A549 (cell line): ENCODE data around the gene RCN2. TPM values are rescaled to one million over a fixed set of nuclear protein-coding genes. Genes with fewer than 3 reads are reported as not detected.

ENCODE experiments used
- ATAC-seq, 2 experiments: fragments of 200-7000 bp in 1 of 2; fragments of >200 bp in 1 of 2; cut with Nextera tagmentation in 1 of 2; cut with Tn5 transposase in 1 of 2; 3 replicates each; pipeline versions ENCODE4 v1.8.0 to v1.9.1; 2018 to 2020; ENCODE audit warnings: mild to moderate bottlenecking in 1 of 2, moderate library complexity in 1 of 2
- CTCF ChIA-PET: fragments of 300-600 bp; sonication (Branson Sonifier 250); formaldehyde crosslinking; extraction: SDS; loops from one replicate; lab custom pipeline; 2021; ENCODE audit warnings: antibody characterized with exemption, inconsistent platforms; lab: Yijun Ruan, JAX
- POLR2A ChIA-PET: fragments of 350-600 bp; formaldehyde crosslinking; extraction: SDS; loops from one replicate; lab custom pipeline; 2021; ENCODE audit warnings: antibody characterized with exemption, inconsistent platforms; lab: Yijun Ruan, JAX
- DNase-seq, 2 experiments: peaks; one replicate each; pipeline versions ENCODE4 v3.0.0 to v3.0.0-alpha.2; 2011 to 2016; ENCODE audit warnings: low read depth in 1 of 2, low spot score in 1 of 2
- FAIRE-seq: peaks from 2 replicates; lab custom pipeline; 2011; peaks lifted over from hg19 to GRCh38; lab: Jason Lieb, UNC
- H3K27ac ChIP-seq, 2 experiments: fragments of >200 bp; sonication (Bioruptor Twin); formaldehyde crosslinking; 3 replicates each; pipeline ENCODE4 v1.5.1; 2016 to 2017
- H3K4me1 ChIP-seq: fragments of >200 bp; sonication (Bioruptor Twin); formaldehyde crosslinking; 3 replicates; pipeline ENCODE4 v1.6.1; 2016
- H3K4me2 ChIP-seq: fragments of >200 bp; sonication (Bioruptor Twin); formaldehyde crosslinking; 3 replicates; pipeline ENCODE4 v1.6.1; 2016
- H3K4me3 ChIP-seq: fragments of >200 bp; sonication (Bioruptor Twin); formaldehyde crosslinking; 3 replicates; pipeline ENCODE4 v1.5.1; 2016
- H3K9me3 ChIP-seq: fragments of >200 bp; sonication (Bioruptor Twin); formaldehyde crosslinking; 3 replicates; pipeline ENCODE4 v1.6.1; 2016
- ATOH8 ChIP-seq: fragments of 250-450 bp; sonication (Bioruptor Pico); IDR thresholded peaks from 2 replicates; pipeline ENCODE4 v1.5.0; 2020; ENCODE audit warnings: low read depth, mild to moderate bottlenecking, moderate library complexity
- CBX2 ChIP-seq: fragments of 200-600 bp; sonication (generic); IDR thresholded peaks from 2 replicates; pipeline ENCODE4 v1.6.1; 2016; ENCODE audit warnings: low read depth, mild to moderate bottlenecking, borderline replicate concordance
- CBX8 ChIP-seq: fragments of 200-600 bp; sonication (generic); IDR thresholded peaks from 2 replicates; pipeline ENCODE4 v1.6.1; 2016
- CHD4 ChIP-seq: fragments of 200-600 bp; sonication (generic); IDR thresholded peaks from 2 replicates; pipeline ENCODE4 v1.6.1; 2016; ENCODE audit warnings: antibody characterized with exemption, mild to moderate bottlenecking, borderline replicate concordance
- CTCF ChIP-seq: fragments of >200 bp; sonication (Bioruptor Twin); formaldehyde crosslinking; IDR thresholded peaks from 3 replicates; pipeline ENCODE4 v1.5.1; 2016
- ELK1 ChIP-seq: fragments of 150-350 bp; IDR thresholded peaks from 2 replicates; pipeline ENCODE4 v1.6.1; 2014; ENCODE audit warnings: low read depth, mild to moderate bottlenecking, low read length
- FOSB ChIP-seq: fragments of 250-450 bp; sonication (Bioruptor Pico); IDR thresholded peaks from 2 replicates; pipeline ENCODE4 v1.5.0; 2020; ENCODE audit warnings: mild to moderate bottlenecking, moderate library complexity
- FOSL2 ChIP-seq, 2 experiments: fragments of 450-650 bp in 1 of 2; fragments of >200 bp in 1 of 2; sonication (Bioruptor Twin) in 1 of 2; formaldehyde crosslinking; IDR thresholded peaks; 2 replicates each; pipeline versions ENCODE4 v1.5.0 to v1.6.1; 2016 to 2020; ENCODE audit warnings: mild to moderate bottlenecking in 1 of 2, moderate library complexity in 1 of 2
- HDAC2 ChIP-seq: fragments of 200-600 bp; sonication (generic); IDR thresholded peaks from 2 replicates; pipeline ENCODE4 v1.6.1; 2016
- HMGXB4 ChIP-seq: fragments of 250-450 bp; sonication (Bioruptor Pico); IDR thresholded peaks from 2 replicates; pipeline ENCODE4 v1.5.0; 2021; ENCODE audit warnings: mild to moderate bottlenecking, moderate library complexity, borderline replicate concordance
- HOXB13 ChIP-seq: fragments of 250-450 bp; sonication (Bioruptor Pico); IDR thresholded peaks from 2 replicates; pipeline ENCODE4 v1.5.0; 2020; ENCODE audit warnings: low read depth, mild to moderate bottlenecking, moderate library complexity
- HOXB5 ChIP-seq: fragments of 250-450 bp; sonication (Bioruptor Pico); IDR thresholded peaks from 2 replicates; pipeline ENCODE4 v1.5.0; 2020; ENCODE audit warnings: mild to moderate bottlenecking, moderate library complexity
- JUN ChIP-seq, 2 experiments: fragments of >200 bp; sonication (Bioruptor Twin); formaldehyde crosslinking; IDR thresholded peaks; 2 replicates in 1 of 2; 3 replicates in 1 of 2; pipeline ENCODE4 v1.6.1; 2016 to 2017
- JUNB ChIP-seq: fragments of >200 bp; sonication (Bioruptor Twin); formaldehyde crosslinking; IDR thresholded peaks from 2 replicates; pipeline ENCODE4 v1.6.1; 2016
- KDM1A ChIP-seq: fragments of 200-600 bp; sonication (generic); IDR thresholded peaks from 2 replicates; pipeline ENCODE4 v1.6.1; 2016; ENCODE audit warnings: low read depth, mild to moderate bottlenecking
- MAFK ChIP-seq: fragments of 450-650 bp; IDR thresholded peaks from 2 replicates; pipeline ENCODE4 v1.6.1; 2014; ENCODE audit not compliant: partially characterized antibody
- MYC ChIP-seq: IDR thresholded peaks from 2 replicates; pipeline ENCODE4 v1.6.1; 2012; ENCODE audit warnings: mild to moderate bottlenecking, inconsistent platforms, low read length, improper control_type of control experiment, borderline replicate concordance
- NFE2L2 ChIP-seq: fragments of 150-350 bp; conservative IDR thresholded peaks from 2 replicates; pipeline ENCODE4 v1.6.1; 2014; ENCODE audit warnings: low read length
- POLR2AphosphoS2 ChIP-seq: conservative IDR thresholded peaks from 2 replicates; pipeline ENCODE4 v1.6.1; 2012; ENCODE audit warnings: low read length, improper control_type of control experiment, inconsistent platforms
- RAD21 ChIP-seq, 2 experiments: fragments of >200 bp in 1 of 2; sonication (Bioruptor Twin) in 1 of 2; formaldehyde crosslinking in 1 of 2; IDR thresholded peaks in 1 of 2; conservative IDR thresholded peaks in 1 of 2; 2 replicates in 1 of 2; 3 replicates in 1 of 2; pipeline ENCODE4 v1.6.1; 2012 to 2018; ENCODE audit warnings: inconsistent platforms in 1 of 2
- REST ChIP-seq: fragments of 200-600 bp; sonication (generic); IDR thresholded peaks from 2 replicates; pipeline ENCODE4 v1.6.1; 2016; ENCODE audit warnings: antibody characterized with exemption, mild to moderate bottlenecking, moderate library complexity
- SREBF2 ChIP-seq: fragments of 450-650 bp; IDR thresholded peaks from 2 replicates; pipeline ENCODE4 v1.6.1; 2014; ENCODE audit warnings: mild to moderate bottlenecking, moderate library complexity
- TFCP2L1 ChIP-seq: fragments of 250-450 bp; sonication (Bioruptor Pico); IDR thresholded peaks from 2 replicates; pipeline ENCODE4 v1.5.0; 2021; ENCODE audit warnings: mild to moderate bottlenecking
- ZC3H11A ChIP-seq: fragments of 450-650 bp; IDR thresholded peaks from 2 replicates; pipeline ENCODE4 v1.6.1; 2014; ENCODE audit warnings: antibody characterized with exemption, mild to moderate bottlenecking
- ZFP36 ChIP-seq: fragments of 450-650 bp; IDR thresholded peaks from 2 replicates; pipeline ENCODE4 v1.6.1; 2014; ENCODE audit warnings: borderline replicate concordance; ENCODE audit not compliant: partially characterized antibody
- ZNF302 ChIP-seq: fragments of 250-450 bp; sonication (Bioruptor Pico); IDR thresholded peaks from 2 replicates; pipeline ENCODE4 v1.9.0; 2021; ENCODE audit warnings: inconsistent platforms, mild to moderate bottlenecking, moderate library complexity
- ZSCAN20 ChIP-seq: fragments of 250-450 bp; sonication (Bioruptor Pico); IDR thresholded peaks from 2 replicates; pipeline ENCODE4 v1.8.0; 2022; ENCODE audit warnings: mild to moderate bottlenecking, moderate library complexity
- WGBS: methylation state at CpG from one replicate; pipeline ENCODE4 v1.1.6; 2017; ENCODE audit errors: missing lambda C conversion rate; 5-methylcytosine and 5-hydroxymethylcytosine counted together
- polyA plus RNA-seq, 4 experiments: library from polyadenylated mRNA; depleted of rRNA in 3 of 4; stranded (reverse); fragments of >200 nt; fragmentation: RNase III in 1 of 4; extraction: RNeasy Plus Mini Kit Qiagen cat#74134 plus additional on column Dnase treatment in 1 of 4; gene quantifications; 2 replicates in 3 of 4; 3 replicates in 1 of 4; pipeline ENCODE4 v1.2.3, GENCODE V29; 2011 to 2017

RCN2 gene
- polyA plus RNA-seq, 2 of the 4 experiments (the other 2 are of a cell fraction), result 81.3 to 152 TPM

GRCh38 chr15:76901965-76902364 lies 29.6 kb upstream of the RCN2 start:
- CTCF ChIA-PET, result interaction anchor here (0.6 to 1.4 kb wide), 2 partner anchors 642 to 664 kb away, joined by 3 read pairs; no protein-coding TSS in a partner anchor
- FAIRE-seq, result no peak
- WGBS, result 83% methylated on average over 2 of the region's 2 CpGs

GRCh38 chr15:76903251-76903681 lies 28.3 kb upstream of the RCN2 start:
- ChIA-PET CTCF (interaction anchor here (0.9 to 1.4 kb wide), 3 partner anchors 10 to 28 kb away, joined by 3 read pairs; partner anchors contain the start of gene RCN2), POLR2A (no interaction called here)
- peak; percentile 55 to 60; a peak in 5 of 6 replicates for ATAC-seq
- peaks cover 14% of the 10 kb centered on the region; the same call in 2 of the 3 replicates for H3K4me1 ChIP-seq
- H3K4me3 ChIP-seq, result no peak overlapping the region
- peak overlapping the region; percentile 86; the same call in 2 of the 3 replicates for H3K4me2 ChIP-seq
- H3K27ac ChIP-seq, result no peak overlapping the region
- no peak for FAIRE-seq
- H3K9me3 ChIP-seq, result no peaks in the 10 kb centered on the region
- DNase-seq, result peak in 1 of 2 experiments; percentile 66
- TF ChIP-seq JUNB (no peak), FOSB (CRISPR knock-in tag) (no peak), ZSCAN20 (CRISPR knock-in tag) (no peak), HOXB5 (CRISPR knock-in tag) (no peak), CTCF (peak; percentile 58), CBX8 (no peak), ELK1 (no peak), CHD4 (no peak), MYC (no peak), ATOH8 (CRISPR knock-in tag) (no peak), HMGXB4 (no peak), ZNF302 (CRISPR knock-in tag) (no peak), SREBF2 (no peak), ZC3H11A (no peak), RAD21 (conservative IDR thresholded peaks at IDR 0.05 in 1 of 2, IDR thresholded peaks at IDR 0.05 in 1 of 2) (peak; percentile 53 to 65), POLR2AphosphoS2 (no peak), HOXB13 (CRISPR knock-in tag) (no peak), FOSL2 (IDR thresholded peaks at IDR 0.05) (no peak), FOSL2 (CRISPR knock-in tag; IDR thresholded peaks at IDR 0.05) (peak; percentile 39), JUN (IDR thresholded peaks at IDR 0.05) (no peak), CBX2 (no peak), REST (no peak), MAFK (no peak), NFE2L2 (no peak), ZFP36 (no peak), TFCP2L1 (CRISPR knock-in tag) (no peak)

More at GRCh38 chr15:76901965-76902364, 29.6 kb upstream of the RCN2 start:
- Histone ChIP-seq H3K4me2 (no peak overlapping the region), H3K27ac (no peak overlapping the region), H3K4me1 (peaks cover 14% of the 10 kb centered on the region; the same call in 2 of the 3 replicates), H3K4me3 (no peak overlapping the region), H3K9me3 (no peaks in the 10 kb centered on the region)
- DNase-seq, result no peak
- TF ChIP-seq HDAC2, result no peak
- 0 out of 2 replicates have a peak, but pooled peaks have one; percentile 31 for TF ChIP-seq KDM1A
- ATAC-seq, result no peak
- POLR2A ChIA-PET, result interaction anchor here (1.5 kb wide), 1 partner anchor 29 kb away, joined by 4 read pairs; the partner anchor contains the start of gene RCN2
